Bronchial epithelial cell (primary cell): ENCODE measurements around the gene FSTL4. TPM values are rescaled to one million over a fixed set of nuclear protein-coding genes. Genes with fewer than 3 reads are reported as not detected.

ENCODE experiments used
- DNase-seq: peaks from one replicate; pipeline ENCODE4 v3.0.0-alpha.2; 2010; ENCODE audit warnings: low read depth
- FAIRE-seq: peaks from 2 replicates; lab custom pipeline; 2011; peaks lifted over from hg19 to GRCh38; lab: Jason Lieb, UNC
- H3K27me3 ChIP-seq: 2 replicates; pipeline ENCODE4 v1.5.1; 2011; ENCODE audit warnings: low read length; ENCODE audit not compliant: control insufficient read depth, insufficient read depth
- H3K36me3 ChIP-seq: 2 replicates; pipeline ENCODE4 v1.5.1; 2011; ENCODE audit warnings: low read length; ENCODE audit not compliant: control insufficient read depth, insufficient read depth
- H3K4me3 ChIP-seq: 2 replicates; pipeline ENCODE4 v1.5.1; 2011; ENCODE audit warnings: mild to moderate bottlenecking, low read depth, low read length, control low read depth
- total RNA-seq: library from RNA; depleted of rRNA; stranded (reverse); fragments of >200 nt; gene quantifications from 2 replicates; pipeline ENCODE4 v1.2.1, GENCODE V29; 2014
- TF ChIP-seq, protein P1 (sequence below): IDR thresholded peaks from 2 replicates; pipeline ENCODE4 v1.5.1; 2011; ENCODE audit warnings: mild to moderate bottlenecking, moderate library complexity, low read length, control low read depth, inconsistent platforms; ENCODE audit not compliant: insufficient read depth, severe bottlenecking

The FSTL4 gene
- total RNA-seq, 1 donor from 2014 or later, result not detected

DNA sequence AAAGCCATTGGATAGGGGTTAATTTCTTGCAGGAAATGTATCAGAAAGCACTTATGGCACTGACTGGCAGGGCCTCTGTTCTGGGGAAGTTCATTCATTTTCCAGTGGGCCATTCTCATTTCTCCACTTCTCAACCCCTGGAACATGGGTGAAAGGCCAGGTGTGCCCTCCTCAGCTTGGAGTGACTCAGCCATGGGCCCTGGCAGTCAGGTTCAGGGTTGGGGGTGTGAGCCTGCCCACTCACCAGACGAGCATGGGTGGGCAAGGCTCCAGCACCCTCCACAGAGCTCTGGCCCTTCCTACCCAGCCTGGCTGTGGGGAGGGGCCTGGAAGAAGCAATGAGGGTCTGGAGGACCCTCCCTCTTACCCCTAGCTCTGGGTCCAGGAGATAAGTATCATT, 386.2 kb downstream of the FSTL4 start:
- TF ChIP-seq, protein P1, sequence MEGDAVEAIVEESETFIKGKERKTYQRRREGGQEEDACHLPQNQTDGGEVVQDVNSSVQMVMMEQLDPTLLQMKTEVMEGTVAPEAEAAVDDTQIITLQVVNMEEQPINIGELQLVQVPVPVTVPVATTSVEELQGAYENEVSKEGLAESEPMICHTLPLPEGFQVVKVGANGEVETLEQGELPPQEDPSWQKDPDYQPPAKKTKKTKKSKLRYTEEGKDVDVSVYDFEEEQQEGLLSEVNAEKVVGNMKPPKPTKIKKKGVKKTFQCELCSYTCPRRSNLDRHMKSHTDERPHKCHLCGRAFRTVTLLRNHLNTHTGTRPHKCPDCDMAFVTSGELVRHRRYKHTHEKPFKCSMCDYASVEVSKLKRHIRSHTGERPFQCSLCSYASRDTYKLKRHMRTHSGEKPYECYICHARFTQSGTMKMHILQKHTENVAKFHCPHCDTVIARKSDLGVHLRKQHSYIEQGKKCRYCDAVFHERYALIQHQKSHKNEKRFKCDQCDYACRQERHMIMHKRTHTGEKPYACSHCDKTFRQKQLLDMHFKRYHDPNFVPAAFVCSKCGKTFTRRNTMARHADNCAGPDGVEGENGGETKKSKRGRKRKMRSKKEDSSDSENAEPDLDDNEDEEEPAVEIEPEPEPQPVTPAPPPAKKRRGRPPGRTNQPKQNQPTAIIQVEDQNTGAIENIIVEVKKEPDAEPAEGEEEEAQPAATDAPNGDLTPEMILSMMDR, result no peak
- Histone ChIP-seq H3K36me3 (no peaks in the 10 kb centered on the region), H3K4me3 (no peak overlapping the region), H3K27me3 (no peaks in the 10 kb centered on the region)
- no peak for FAIRE-seq
- no peak for DNase-seq

DNA sequence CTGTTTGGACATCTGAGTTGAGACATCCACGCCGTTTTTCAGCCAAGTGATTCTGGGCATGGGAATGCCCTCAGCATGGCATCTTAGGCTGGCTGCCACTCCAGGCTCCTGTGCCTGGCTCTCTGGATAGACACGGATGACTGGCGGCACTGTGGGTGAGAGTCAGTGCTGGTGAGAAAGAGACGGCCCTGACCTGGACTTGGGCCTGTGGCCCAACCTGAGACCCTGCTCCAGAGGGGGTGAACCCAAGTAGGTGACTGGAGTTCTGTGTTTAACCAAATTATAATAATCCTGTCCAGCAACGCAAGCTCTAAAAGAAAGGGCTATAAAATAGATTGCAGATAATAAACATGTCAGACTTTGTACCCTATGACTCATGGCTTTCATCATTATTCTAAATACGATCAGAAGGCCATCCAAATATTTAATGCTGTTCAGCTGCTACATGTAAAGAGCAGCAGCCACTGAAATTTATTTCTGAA, 386.6 kb downstream of the FSTL4 start:
- Histone ChIP-seq H3K36me3 (no peaks in the 10 kb centered on the region), H3K27me3 (no peaks in the 10 kb centered on the region), H3K4me3 (no peak overlapping the region)
- peak; percentile 68 for DNase-seq
- FAIRE-seq, result no peak
- TF ChIP-seq, protein P1, result no peak

DNA sequence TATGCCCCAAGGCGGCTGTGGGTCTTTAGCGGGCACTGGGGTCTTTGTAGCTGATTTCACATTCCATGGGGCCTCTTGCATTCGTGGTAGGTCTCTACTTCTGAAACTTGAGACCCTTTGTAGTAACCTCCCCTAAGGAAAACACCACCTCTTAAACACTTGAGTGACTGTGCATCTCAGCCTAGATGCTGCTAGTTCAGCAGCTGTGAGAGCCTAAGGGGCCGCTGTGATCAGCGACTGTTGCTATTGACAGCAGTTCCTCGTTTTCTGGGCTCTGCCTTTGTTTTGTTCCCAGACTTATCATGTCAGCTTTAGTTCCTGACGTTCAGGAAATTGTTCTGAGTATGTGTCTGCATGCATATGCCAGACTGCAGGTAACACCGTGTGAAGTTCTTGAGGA, 389.4 kb downstream of the FSTL4 start:
- no peaks in the 10 kb centered on the region for H3K36me3 ChIP-seq
- TF ChIP-seq, protein P1, result no peak
- FAIRE-seq (no peak), DNase-seq (no peak)
- H3K27me3 ChIP-seq, result no peaks in the 10 kb centered on the region
- no peak overlapping the region for H3K4me3 ChIP-seq

DNA sequence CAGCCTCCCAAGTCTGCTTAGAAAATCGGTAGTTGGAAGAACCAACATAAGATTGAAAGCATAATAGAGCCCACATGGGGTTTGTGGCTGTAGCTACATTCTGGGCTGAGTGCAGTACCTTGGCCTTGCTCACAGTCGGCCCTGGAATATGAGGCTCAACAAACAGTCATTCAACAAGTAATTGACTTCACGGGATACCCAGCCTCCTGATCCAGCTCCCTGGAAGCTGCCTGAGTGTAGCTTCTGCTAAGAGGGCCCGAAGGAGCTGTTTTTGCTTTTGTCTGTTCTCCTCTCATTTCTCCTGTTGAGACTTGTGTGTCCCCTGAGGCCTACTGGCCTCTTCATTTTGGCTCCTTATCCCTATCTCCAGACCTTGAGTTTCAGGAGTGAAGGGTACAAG, 389.8 kb downstream of the FSTL4 start:
- no peak overlapping the region for H3K4me3 ChIP-seq
- DNase-seq, result no peak

DNA sequence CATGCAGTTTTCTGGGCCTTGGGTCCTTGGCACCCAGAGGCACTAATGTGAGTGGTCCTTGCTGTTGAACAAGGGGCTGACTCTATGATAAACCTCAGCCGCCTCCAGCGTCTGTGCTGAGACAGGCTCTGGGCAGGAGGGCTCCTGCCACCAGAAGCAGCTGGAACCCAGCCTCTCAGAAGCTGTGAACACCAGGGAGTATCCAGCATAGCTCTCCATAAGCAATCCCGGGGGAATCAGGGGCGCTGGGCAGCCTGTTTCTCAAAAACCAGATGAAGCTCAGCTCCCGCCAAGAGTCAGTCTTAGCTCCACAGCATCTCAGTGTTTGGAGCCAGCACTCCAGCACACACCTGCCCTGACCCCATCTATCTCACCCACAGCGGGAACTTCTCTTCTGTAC, 390.3 kb downstream of the FSTL4 start:
- TF ChIP-seq, protein P1, result no peak
- FAIRE-seq, result no peak
- no peaks in the 10 kb centered on the region for H3K27me3 ChIP-seq
- H3K4me3 ChIP-seq, result no peak overlapping the region
- no peak for DNase-seq
- H3K36me3 ChIP-seq, result no peaks in the 10 kb centered on the region

More for the DNA sequence above, 389.8 kb downstream of the FSTL4 start:
- no peak for FAIRE-seq
- TF ChIP-seq, protein P1, result no peak
- H3K36me3 ChIP-seq, result no peaks in the 10 kb centered on the region
- no peaks in the 10 kb centered on the region for H3K27me3 ChIP-seq
